ENCODE data around the gene OR10A5.
"Not testable (repeated sequence)": the region's sequence is repeated elsewhere in the genome, so short reads cannot be mapped to it uniquely, and the experiment has no call there.

The OR10A5 gene

DNA sequence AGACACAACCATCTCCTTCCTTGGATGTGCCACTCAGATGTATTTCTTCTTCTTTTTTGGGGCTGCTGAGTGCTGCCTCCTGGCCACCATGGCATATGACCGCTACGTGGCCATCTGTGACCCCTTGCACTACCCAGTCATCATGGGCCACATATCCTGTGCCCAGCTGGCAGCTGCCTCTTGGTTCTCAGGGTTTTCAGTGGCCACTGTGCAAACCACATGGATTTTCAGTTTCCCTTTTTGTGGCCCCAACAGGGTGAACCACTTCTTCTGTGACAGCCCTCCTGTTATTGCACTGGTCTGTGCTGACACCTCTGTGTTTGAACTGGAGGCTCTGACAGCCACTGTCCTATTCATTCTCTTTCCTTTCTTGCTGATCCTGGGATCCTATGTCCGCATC lies 31.4 kb downstream of the OR10A5 start:
- DNase-seq: no peak

DNA sequence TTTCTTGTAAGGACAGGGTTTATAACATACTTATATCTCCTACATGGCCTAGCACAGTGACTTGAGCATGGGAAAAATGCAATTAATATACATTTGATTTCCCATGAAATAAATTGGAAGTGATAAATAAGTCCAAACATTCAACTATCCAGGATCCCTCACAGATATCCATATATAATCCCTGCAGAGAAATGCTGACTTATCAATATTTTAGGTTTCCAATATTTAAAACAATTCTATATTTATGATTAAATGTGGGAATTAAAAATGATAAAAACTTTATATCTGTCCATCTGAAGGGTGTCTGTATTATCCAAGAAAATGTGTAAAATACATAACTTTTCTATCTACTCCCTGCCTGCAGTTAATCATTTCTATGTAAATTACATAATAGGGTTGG lies 37.3 kb downstream of the OR10A5 start:
- DNase-seq: no peak

DNA sequence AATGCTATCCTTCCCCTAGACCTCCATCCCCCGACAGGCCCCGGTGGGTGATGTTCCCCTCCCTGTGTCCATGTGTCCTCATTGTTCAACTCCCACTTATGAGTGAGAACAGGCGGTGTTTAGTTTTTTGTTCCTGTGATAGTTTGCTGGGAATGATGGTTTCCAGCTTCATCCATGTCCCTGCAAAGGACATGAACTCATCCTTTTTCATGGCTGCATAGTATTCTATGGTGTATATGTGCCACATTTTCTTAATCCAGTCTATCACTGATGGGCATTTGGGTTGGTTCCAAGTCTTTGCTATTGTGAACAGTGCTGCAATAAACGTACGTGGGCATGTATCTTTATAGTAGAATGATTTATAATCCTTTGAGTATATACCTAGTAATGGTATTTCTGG lies 42.2 kb downstream of the OR10A5 start:
- DNase-seq: not testable (repeated sequence)

DNA sequence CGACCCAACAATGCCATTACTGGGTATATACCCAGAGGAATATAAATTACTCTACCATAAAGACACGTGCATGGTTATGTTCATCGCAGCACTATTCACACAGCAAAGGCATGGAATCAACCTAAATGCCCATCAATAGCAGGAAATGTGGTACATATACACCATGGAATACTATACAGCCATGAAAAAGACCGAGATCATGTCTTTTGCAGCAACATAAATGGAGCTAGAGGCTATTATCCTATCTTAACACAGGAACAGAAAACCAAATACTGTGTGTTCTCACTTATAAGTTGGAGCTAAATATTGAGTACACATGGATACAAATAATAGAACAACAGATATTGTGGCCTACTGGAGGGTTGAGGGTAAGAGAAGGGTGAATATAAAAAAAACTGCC lies 43.3 kb downstream of the OR10A5 start:
- DNase-seq: no peak

DNA sequence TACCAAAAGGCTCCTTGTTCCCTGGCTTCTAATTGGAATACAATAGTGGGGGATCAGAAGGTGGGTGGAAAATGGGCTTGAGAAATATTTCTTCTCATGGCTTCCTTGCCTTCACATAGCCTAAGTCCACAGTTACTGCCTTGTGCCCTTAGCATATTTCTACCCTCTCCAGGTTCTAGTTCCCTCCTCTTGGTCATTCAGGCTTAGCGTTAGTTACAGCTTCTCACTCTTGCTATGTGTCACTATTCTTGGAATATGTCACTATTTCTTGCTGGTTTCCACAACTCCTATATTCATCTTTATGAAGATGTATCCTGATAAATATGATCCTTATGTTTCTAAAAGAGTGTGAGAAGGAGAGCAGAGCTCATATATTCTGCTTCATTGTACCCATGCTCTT lies 44.4 kb downstream of the OR10A5 start:
- DNase-seq: no peak

DNA sequence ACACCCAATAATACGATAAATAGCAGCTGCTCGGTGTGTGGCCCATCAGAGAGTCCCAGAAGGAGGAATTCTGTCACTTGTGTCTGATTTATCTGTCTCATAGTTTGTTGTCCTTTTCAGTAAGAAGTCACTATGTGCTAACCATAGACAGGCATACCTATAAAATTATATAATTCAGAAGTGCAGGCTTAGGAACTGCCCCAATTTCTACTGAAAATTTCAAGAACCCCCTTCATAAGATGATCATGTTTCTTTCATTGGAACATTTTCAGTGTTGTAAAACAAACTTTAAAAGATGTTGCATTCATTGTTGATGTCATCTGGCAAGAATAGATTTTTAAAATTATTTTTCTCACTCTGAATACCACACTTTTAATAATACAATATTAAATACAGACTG lies 46.9 kb downstream of the OR10A5 start, which contains the start of gene OR2D2:
Gene OR2D2, minus strand, starts transcription at position 101 of the 400 bp plus-strand sequence. Its CDS starts 0 bp downstream, at position 101.
- no peak for DNase-seq

DNA sequence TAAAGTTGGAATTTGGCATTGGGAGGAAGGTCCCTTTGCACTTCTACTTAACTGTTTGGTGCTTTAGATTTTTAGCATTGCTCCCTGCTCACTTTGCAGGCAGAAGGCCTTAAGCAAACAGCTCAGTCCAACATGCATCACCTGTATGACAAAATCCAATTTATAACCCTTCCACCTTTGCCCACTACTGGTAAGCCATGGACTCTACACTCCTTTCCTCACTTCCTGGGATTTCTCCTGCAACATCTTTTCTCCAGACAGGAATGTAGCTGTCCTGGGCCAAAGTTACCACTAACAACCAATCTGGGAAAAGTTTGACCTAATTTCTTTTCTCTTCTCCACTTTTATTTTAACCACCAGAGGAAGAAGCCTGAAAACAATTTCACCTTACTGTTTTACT lies 48.6 kb downstream of the OR10A5 start:
- no peak for DNase-seq

DNA sequence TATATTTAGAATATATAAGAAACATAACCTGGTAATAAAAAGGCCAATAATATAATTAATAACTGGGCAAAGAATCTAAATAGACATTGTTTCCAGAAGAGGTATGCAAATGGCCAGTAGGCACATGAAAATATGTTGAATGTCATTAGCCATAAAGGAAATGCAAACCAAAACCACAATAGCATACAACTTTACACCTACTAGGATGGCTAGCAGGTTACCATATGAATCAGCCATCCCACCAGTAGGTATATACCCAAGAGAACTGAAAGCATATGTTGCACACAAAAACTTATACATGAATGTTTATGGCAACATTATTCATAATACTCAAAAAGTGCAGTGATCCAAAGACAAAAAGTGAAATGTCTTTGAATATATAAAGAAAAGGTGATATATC lies 49.5 kb downstream of the OR10A5 start:
- DNase-seq: no peak
